PFSK-1 (cell line): ENCODE measurements around the gene TGM4.

Experiments used
- POLR2AphosphoS5 ChIP-seq: IDR thresholded peaks from 2 replicates; pipeline ENCODE4 v1.6.1; 2012; ENCODE audit warnings: low read depth, mild to moderate bottlenecking, control low read depth, low read length, moderate library complexity
- SIN3A ChIP-seq: IDR thresholded peaks from 2 replicates; pipeline ENCODE4 v1.6.1; 2012; ENCODE audit warnings: mild to moderate bottlenecking, low read length, moderate library complexity, borderline replicate concordance; ENCODE audit not compliant: insufficient read depth
- TAF1 ChIP-seq: IDR thresholded peaks from 2 replicates; pipeline ENCODE4 v1.6.1; 2012; ENCODE audit warnings: low read length, control low read depth, borderline replicate concordance; ENCODE audit not compliant: insufficient read depth
- TF ChIP-seq, protein P1 (sequence below), 2 experiments: IDR thresholded peaks; 2 replicates each; pipeline versions ENCODE4 v1.6.1 to v1.8.0; 2011 to 2012; ENCODE audit warnings: low read depth in 2 of 2, low read length in 2 of 2, control low read depth in 1 of 2, inconsistent platforms in 1 of 2, mild to moderate bottlenecking in 1 of 2, moderate library complexity in 1 of 2; ENCODE audit not compliant: insufficient read depth in 1 of 2

GRCh38 chr3:44920081-44920480, 45.7 kb downstream of the TGM4 start:
- TF ChIP-seq TAF1 (no peak), SIN3A (no peak), POLR2AphosphoS5 (no peak)
- TF ChIP-seq, protein P1, sequence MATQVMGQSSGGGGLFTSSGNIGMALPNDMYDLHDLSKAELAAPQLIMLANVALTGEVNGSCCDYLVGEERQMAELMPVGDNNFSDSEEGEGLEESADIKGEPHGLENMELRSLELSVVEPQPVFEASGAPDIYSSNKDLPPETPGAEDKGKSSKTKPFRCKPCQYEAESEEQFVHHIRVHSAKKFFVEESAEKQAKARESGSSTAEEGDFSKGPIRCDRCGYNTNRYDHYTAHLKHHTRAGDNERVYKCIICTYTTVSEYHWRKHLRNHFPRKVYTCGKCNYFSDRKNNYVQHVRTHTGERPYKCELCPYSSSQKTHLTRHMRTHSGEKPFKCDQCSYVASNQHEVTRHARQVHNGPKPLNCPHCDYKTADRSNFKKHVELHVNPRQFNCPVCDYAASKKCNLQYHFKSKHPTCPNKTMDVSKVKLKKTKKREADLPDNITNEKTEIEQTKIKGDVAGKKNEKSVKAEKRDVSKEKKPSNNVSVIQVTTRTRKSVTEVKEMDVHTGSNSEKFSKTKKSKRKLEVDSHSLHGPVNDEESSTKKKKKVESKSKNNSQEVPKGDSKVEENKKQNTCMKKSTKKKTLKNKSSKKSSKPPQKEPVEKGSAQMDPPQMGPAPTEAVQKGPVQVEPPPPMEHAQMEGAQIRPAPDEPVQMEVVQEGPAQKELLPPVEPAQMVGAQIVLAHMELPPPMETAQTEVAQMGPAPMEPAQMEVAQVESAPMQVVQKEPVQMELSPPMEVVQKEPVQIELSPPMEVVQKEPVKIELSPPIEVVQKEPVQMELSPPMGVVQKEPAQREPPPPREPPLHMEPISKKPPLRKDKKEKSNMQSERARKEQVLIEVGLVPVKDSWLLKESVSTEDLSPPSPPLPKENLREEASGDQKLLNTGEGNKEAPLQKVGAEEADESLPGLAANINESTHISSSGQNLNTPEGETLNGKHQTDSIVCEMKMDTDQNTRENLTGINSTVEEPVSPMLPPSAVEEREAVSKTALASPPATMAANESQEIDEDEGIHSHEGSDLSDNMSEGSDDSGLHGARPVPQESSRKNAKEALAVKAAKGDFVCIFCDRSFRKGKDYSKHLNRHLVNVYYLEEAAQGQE (IDR thresholded peaks at IDR 0.05; ENCODE audit: insufficient read depth in 1 of 2, low read depth in 2 of 2, low read length in 2 of 2), result no peak
